ENCODE data around the gene MAP7. TPM values are rescaled to one million over a fixed set of nuclear protein-coding genes. Genes with fewer than 3 reads are reported as not detected.

The MAP7 gene
- total RNA-seq, 4 donors from 2014 or later = 0.84 to 1.5 (median 1.4) TPM

DNA sequence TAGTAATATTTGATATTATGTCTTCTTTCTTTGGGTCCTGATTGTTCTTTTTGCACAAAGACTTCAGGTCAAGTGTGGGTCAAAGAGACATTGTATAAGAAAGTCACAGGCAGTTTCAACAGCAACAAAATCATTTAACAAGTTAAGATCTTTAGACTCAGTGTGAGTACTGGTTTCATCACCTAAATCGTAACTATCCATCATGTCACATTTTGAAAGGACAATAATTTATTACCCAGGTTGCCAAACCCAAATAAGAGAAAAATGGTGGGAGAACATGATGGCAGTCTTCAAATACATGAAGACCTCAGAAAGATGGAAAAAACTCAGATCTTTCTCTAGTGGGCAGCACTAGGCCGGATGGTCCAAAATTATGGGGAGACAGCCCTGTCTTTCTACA lies 205.1 kb downstream of the MAP7 start:
- 89 to 91% methylated on average over 2 of the region's 2 CpGs for WGBS, 2 donors
- no peaks in the 10 kb centered on the region for H3K4me1 ChIP-seq
- no peaks in the 10 kb centered on the region for H3K36me3 ChIP-seq
- TF ChIP-seq, protein P1, sequence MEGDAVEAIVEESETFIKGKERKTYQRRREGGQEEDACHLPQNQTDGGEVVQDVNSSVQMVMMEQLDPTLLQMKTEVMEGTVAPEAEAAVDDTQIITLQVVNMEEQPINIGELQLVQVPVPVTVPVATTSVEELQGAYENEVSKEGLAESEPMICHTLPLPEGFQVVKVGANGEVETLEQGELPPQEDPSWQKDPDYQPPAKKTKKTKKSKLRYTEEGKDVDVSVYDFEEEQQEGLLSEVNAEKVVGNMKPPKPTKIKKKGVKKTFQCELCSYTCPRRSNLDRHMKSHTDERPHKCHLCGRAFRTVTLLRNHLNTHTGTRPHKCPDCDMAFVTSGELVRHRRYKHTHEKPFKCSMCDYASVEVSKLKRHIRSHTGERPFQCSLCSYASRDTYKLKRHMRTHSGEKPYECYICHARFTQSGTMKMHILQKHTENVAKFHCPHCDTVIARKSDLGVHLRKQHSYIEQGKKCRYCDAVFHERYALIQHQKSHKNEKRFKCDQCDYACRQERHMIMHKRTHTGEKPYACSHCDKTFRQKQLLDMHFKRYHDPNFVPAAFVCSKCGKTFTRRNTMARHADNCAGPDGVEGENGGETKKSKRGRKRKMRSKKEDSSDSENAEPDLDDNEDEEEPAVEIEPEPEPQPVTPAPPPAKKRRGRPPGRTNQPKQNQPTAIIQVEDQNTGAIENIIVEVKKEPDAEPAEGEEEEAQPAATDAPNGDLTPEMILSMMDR (IDR thresholded peaks at IDR 0.05) = no peak
- no peak for TF ChIP-seq POLR2A (IDR thresholded peaks at IDR 0.05)
- TF ChIP-seq EP300 (IDR thresholded peaks at IDR 0.05) = no peak
- no peaks in the 10 kb centered on the region for H3K9me3 ChIP-seq
- no peaks in the 10 kb centered on the region for H3K27me3 ChIP-seq
- H3K4me3 ChIP-seq = no peak overlapping the region
- H3K27ac ChIP-seq = no peak overlapping the region
- DNase-seq (ENCODE audit: low spot score in 2 of 2) = no peak

DNA sequence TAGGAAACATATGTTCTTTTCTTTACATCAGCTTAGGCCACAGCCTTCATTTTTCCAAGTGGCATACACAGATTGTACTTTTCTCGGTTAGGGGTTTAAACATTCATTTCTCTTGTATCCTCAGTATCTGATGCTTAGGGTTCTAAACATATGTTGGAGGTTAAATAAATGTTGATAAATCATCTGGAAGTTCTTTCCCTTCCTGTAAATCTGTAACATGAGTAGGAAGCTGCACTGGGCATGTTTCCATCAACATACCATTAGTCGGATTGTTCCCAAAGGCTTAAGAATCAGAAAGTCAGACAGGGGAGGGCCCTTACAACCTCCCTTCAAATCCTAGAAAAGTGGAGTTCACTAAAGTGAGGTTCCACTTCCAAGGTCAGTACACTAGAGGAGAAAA lies 205.8 kb downstream of the MAP7 start:
- H3K9me3 ChIP-seq = no peaks in the 10 kb centered on the region
- H3K4me1 ChIP-seq = no peaks in the 10 kb centered on the region
- no peaks in the 10 kb centered on the region for H3K27me3 ChIP-seq
- no peaks in the 10 kb centered on the region for H3K36me3 ChIP-seq
- no peak for TF ChIP-seq EP300 (IDR thresholded peaks at IDR 0.05)
- TF ChIP-seq, protein P1 (IDR thresholded peaks at IDR 0.05) = no peak
- no peak for TF ChIP-seq POLR2A (IDR thresholded peaks at IDR 0.05)
- 54 to 56% methylated on average over 2 of the region's 2 CpGs for WGBS, 2 donors
- no peak overlapping the region for H3K27ac ChIP-seq
- no peak overlapping the region for H3K4me3 ChIP-seq
- DNase-seq (ENCODE audit: low spot score in 2 of 2) = no peak

- no peaks in the 10 kb centered on the region for H3K9me3 ChIP-seq
- WGBS, 2 donors = 84 to 92% methylated on average over 1 of the region's 1 CpG
- no peaks in the 10 kb centered on the region for H3K27me3 ChIP-seq
- H3K36me3 ChIP-seq = no peaks in the 10 kb centered on the region
- H3K27ac ChIP-seq = no peak overlapping the region
- no peaks in the 10 kb centered on the region for H3K4me1 ChIP-seq
- no peak overlapping the region for H3K4me3 ChIP-seq
- TF ChIP-seq POLR2A (IDR thresholded peaks at IDR 0.05) = no peak
- TF ChIP-seq, protein P1 (IDR thresholded peaks at IDR 0.05) = no peak
- TF ChIP-seq EP300 (IDR thresholded peaks at IDR 0.05) = no peak
- no peak for DNase-seq (ENCODE audit: low spot score in 2 of 2)
Observed at GRCh38 chr6:136343700-136344099, 206.5 kb downstream of the MAP7 start.

DNA sequence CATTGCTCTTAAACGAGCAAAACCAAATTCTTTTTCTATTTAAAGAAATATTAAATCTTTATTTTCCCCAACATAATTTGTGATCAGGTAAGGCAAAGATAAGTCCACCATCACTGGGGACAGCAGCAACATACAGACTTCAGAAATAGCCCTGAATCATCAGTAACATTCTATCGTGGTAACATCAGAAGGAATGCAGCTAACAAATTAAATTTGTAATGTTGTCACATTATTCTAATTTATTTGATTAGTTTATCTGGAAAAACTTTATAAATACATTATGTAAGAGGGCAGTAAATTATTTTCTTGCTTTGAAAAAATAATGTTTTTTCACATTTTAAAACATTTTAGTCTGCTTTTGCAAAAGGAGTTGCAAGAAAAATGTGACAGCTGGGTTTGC lies 206.9 kb downstream of the MAP7 start:
- TF ChIP-seq, protein P1 (IDR thresholded peaks at IDR 0.05) = no peak
- TF ChIP-seq POLR2A (IDR thresholded peaks at IDR 0.05) = no peak
- no peak for TF ChIP-seq EP300 (IDR thresholded peaks at IDR 0.05)
- H3K27ac ChIP-seq = no peak overlapping the region
- no peaks in the 10 kb centered on the region for H3K9me3 ChIP-seq
- H3K36me3 ChIP-seq = no peaks in the 10 kb centered on the region
- no peak for DNase-seq (ENCODE audit: low spot score in 2 of 2)
- 62 to 64% methylated on average over 2 of the region's 2 CpGs for WGBS, 2 donors
- no peak overlapping the region for H3K4me3 ChIP-seq
- no peaks in the 10 kb centered on the region for H3K4me1 ChIP-seq
- no peaks in the 10 kb centered on the region for H3K27me3 ChIP-seq

GRCh38 chr6:136341967-136342366 lies 208.3 kb downstream of the MAP7 start:
- TF ChIP-seq POLR2A (IDR thresholded peaks at IDR 0.05) (no peak), EP300 (IDR thresholded peaks at IDR 0.05) (no peak)
- TF ChIP-seq, protein P1 (IDR thresholded peaks at IDR 0.05) = no peak
- Histone ChIP-seq H3K4me3 (no peak overlapping the region), H3K27me3 (no peaks in the 10 kb centered on the region), H3K27ac (no peak overlapping the region), H3K9me3 (no peaks in the 10 kb centered on the region), H3K4me1 (no peaks in the 10 kb centered on the region), H3K36me3 (no peaks in the 10 kb centered on the region)
- DNase-seq (ENCODE audit: low spot score in 2 of 2) = no peak
- WGBS, 2 donors = 83 to 89% methylated on average over 3 of the region's 3 CpGs
